ENCODE measurements around the gene ZFYVE28. TPM values are rescaled to one million over a fixed set of nuclear protein-coding genes. Genes with fewer than 3 reads are reported as not detected.

Gene ZFYVE28
- total and polyA plus RNA-seq, 10 of the 15 experiments (the other 5 are each of a cell fraction or from before 2014, with no cell fraction given): 0.06 to 1.9 (median 0.22) TPM; not detected in 1

GRCh38 chr4:2434420-2434819 lies 16.0 kb upstream of the ZFYVE28 start (continued):
- TF ChIP-seq PRDM15 (CRISPR knock-in tag; IDR thresholded peaks at IDR 0.05) (no peak), SUPT20H (IDR thresholded peaks at IDR 0.05; ENCODE audit: borderline replicate concordance, control insufficient read depth, low read depth, low read length) (no peak), ZSCAN29 (IDR thresholded peaks at IDR 0.05) (no peak), BCL3 (IDR thresholded peaks at IDR 0.05; ENCODE audit: borderline replicate concordance, insufficient read depth, low read depth, low read length, poor library complexity, severe bottlenecking) (no peak), HDGF (IDR thresholded peaks at IDR 0.05) (no peak)

- WGBS (ENCODE audit: insufficient coverage, insufficient replicate concordance, low lambda C conversion rate, missing lambda C conversion rate): 56% methylated on average over 29 of the region's 29 CpGs
- DNase-seq (ENCODE audit: low read depth, low spot score) (no peak), FAIRE-seq (no peak), ATAC-seq (no peak)
- no peak overlapping the region for H3K4me3 ChIP-seq
- intact Hi-C loops (cut with micrococcal nuclease; ENCODE audit: unreplicated experiment) (no loop called here), in situ Hi-C loops (cut with MboI) (no loop called here)
- no peak overlapping the region for H3K9ac ChIP-seq (ENCODE audit: control insufficient read depth, insufficient read depth, low read length)
- SMC1A ChIA-PET (ENCODE audit: uncharacterized antibody, unreplicated experiment): no interaction called here
- no peaks in the 10 kb centered on the region for H4K20me1 ChIP-seq (ENCODE audit: control insufficient read depth, insufficient read depth)
- TF ChIP-seq USF2 (IDR thresholded peaks at IDR 0.05; ENCODE audit: borderline replicate concordance, low read depth, low read length): no peak
- no peak for TF ChIP-seq ATF7 (IDR thresholded peaks at IDR 0.05; ENCODE audit: low read depth)
- TF ChIP-seq TBL1XR1 (IDR thresholded peaks at IDR 0.05; ENCODE audit: low read depth, low read length): no peak
- TF ChIP-seq IRF4 (IDR thresholded peaks at IDR 0.05; ENCODE audit: low read depth, low read length): no peak
- peaks cover 0 to 1% of the 10 kb centered on the region in 2 experiments; a peak in 2 of 4 replicates for H3K27me3 ChIP-seq (replicated peaks in 1 of 2; ENCODE audit: control insufficient read depth in 2 of 2, insufficient read depth in 2 of 2, low read length in 1 of 2)
- no peaks in the 10 kb centered on the region for H3K4me1 ChIP-seq (ENCODE audit: control insufficient read depth, insufficient read depth, low read length)
- BruUV-seq (replicated peaks): no TSS peak
- no peaks in the 10 kb centered on the region for H3K36me3 ChIP-seq (ENCODE audit: control insufficient read depth in 2 of 2, insufficient read depth in 2 of 2, low read length in 1 of 2)
- no peaks in the 10 kb centered on the region for H3K79me2 ChIP-seq (ENCODE audit: control insufficient read depth, insufficient read depth, low read length)
- no peaks in the 10 kb centered on the region for H3K9me3 ChIP-seq (replicated peaks; ENCODE audit: control insufficient read depth, insufficient read depth, low read length)
- H3K27ac ChIP-seq (ENCODE audit: control insufficient read depth, insufficient read depth): no peak overlapping the region
- POLR2A ChIA-PET: no interaction called here
- no peak overlapping the region for H3K4me2 ChIP-seq (ENCODE audit: control insufficient read depth, insufficient read depth)
- no peak overlapping the region for H2AFZ ChIP-seq (ENCODE audit: control insufficient read depth, low read depth, low read length)
- RAD21 ChIA-PET (ENCODE audit: unreplicated experiment): no interaction called here
- CTCF ChIA-PET: interaction anchor here (0.6 to 1.0 kb wide), 3 partner anchors 197 to 214 kb away, joined by 3 to 4 read pairs (median 3); no protein-coding TSS in a partner anchor
Measured at GRCh38 chr4:2433609-2434350, 15.3 kb upstream of the ZFYVE28 start.

All from GM12878 (cell line).